Peyer's patch (tissue), 4 donors: ENCODE results near the gene SLX4. TPM values are rescaled to one million over a fixed set of nuclear protein-coding genes. Genes with fewer than 3 reads are reported as not detected.
"Not testable (repeated sequence)": the region's sequence is repeated elsewhere in the genome, so short reads cannot be mapped to it uniquely, and the experiment has no call there.

ENCODE experiments used
- DNase-seq, 3 donors: peaks; one replicate each; pipeline ENCODE4 v3.0.0-alpha.2; 2017 to 2019
- H3K27ac ChIP-seq, 4 donors: fragments of 200-600 bp; sonication (generic); one replicate each; pipeline ENCODE4 v1.5.1; 2016 to 2019
- H3K27me3 ChIP-seq, 2 donors: fragments of 200-600 bp; sonication (generic); one replicate each; pipeline ENCODE4 v1.5.1; 2019
- H3K36me3 ChIP-seq, 3 donors: fragments of 200-600 bp; sonication (generic); one replicate each; pipeline ENCODE4 v1.5.1; 2016 to 2019
- H3K4me1 ChIP-seq, 4 donors: fragments of 200-600 bp; sonication (generic); one replicate each; pipeline ENCODE4 v1.5.1; 2016 to 2019
- H3K4me3 ChIP-seq, 4 donors: fragments of 200-600 bp; sonication (generic); 1 replicate in 3 of 4; 2 replicates in 1 of 4; pipeline ENCODE4 v1.5.1; 2016 to 2019; ENCODE audit warnings: mild to moderate bottlenecking in 1 of 4
- H3K9me3 ChIP-seq, 4 donors: fragments of 200-600 bp; sonication (generic); one replicate each; pipeline ENCODE4 v1.5.1; 2016 to 2019; ENCODE audit warnings: mild to moderate bottlenecking in 1 of 4
- POLR2A ChIP-seq, 2 donors: fragments of 450-650 bp; IDR thresholded peaks; one replicate each; pipeline ENCODE4 v1.5.1; 2017; ENCODE audit warnings: antibody characterized with exemption in 2 of 2, mild to moderate bottlenecking in 2 of 2, moderate library complexity in 2 of 2
- total RNA-seq, 4 donors: library from RNA; depleted of rRNA; stranded (reverse); fragments of >200 nt; gene quantifications; one replicate each; pipeline ENCODE4 v1.1.0, GENCODE V29; 2016
- TF ChIP-seq, protein P1 (sequence below), 6 experiments: fragments of 450-650 bp in 4 of 6; fragments of 200-600 bp in 2 of 6; sonication (generic) in 1 of 6; IDR thresholded peaks; one replicate each; pipeline ENCODE4 v1.5.1; 2017 to 2019; ENCODE audit warnings: antibody characterized with exemption in 6 of 6, mild to moderate bottlenecking in 3 of 6, moderate library complexity in 1 of 6

The SLX4 gene, protein sequence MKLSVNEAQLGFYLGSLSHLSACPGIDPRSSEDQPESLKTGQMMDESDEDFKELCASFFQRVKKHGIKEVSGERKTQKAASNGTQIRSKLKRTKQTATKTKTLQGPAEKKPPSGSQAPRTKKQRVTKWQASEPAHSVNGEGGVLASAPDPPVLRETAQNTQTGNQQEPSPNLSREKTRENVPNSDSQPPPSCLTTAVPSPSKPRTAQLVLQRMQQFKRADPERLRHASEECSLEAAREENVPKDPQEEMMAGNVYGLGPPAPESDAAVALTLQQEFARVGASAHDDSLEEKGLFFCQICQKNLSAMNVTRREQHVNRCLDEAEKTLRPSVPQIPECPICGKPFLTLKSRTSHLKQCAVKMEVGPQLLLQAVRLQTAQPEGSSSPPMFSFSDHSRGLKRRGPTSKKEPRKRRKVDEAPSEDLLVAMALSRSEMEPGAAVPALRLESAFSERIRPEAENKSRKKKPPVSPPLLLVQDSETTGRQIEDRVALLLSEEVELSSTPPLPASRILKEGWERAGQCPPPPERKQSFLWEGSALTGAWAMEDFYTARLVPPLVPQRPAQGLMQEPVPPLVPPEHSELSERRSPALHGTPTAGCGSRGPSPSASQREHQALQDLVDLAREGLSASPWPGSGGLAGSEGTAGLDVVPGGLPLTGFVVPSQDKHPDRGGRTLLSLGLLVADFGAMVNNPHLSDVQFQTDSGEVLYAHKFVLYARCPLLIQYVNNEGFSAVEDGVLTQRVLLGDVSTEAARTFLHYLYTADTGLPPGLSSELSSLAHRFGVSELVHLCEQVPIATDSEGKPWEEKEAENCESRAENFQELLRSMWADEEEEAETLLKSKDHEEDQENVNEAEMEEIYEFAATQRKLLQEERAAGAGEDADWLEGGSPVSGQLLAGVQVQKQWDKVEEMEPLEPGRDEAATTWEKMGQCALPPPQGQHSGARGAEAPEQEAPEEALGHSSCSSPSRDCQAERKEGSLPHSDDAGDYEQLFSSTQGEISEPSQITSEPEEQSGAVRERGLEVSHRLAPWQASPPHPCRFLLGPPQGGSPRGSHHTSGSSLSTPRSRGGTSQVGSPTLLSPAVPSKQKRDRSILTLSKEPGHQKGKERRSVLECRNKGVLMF (N-terminal part only)
- 10 to 100 TPM in 3 of 4 donors, 1 to 10 TPM in 1; 6.5 to 13.4 (median 12.8) TPM for total RNA-seq

DNA sequence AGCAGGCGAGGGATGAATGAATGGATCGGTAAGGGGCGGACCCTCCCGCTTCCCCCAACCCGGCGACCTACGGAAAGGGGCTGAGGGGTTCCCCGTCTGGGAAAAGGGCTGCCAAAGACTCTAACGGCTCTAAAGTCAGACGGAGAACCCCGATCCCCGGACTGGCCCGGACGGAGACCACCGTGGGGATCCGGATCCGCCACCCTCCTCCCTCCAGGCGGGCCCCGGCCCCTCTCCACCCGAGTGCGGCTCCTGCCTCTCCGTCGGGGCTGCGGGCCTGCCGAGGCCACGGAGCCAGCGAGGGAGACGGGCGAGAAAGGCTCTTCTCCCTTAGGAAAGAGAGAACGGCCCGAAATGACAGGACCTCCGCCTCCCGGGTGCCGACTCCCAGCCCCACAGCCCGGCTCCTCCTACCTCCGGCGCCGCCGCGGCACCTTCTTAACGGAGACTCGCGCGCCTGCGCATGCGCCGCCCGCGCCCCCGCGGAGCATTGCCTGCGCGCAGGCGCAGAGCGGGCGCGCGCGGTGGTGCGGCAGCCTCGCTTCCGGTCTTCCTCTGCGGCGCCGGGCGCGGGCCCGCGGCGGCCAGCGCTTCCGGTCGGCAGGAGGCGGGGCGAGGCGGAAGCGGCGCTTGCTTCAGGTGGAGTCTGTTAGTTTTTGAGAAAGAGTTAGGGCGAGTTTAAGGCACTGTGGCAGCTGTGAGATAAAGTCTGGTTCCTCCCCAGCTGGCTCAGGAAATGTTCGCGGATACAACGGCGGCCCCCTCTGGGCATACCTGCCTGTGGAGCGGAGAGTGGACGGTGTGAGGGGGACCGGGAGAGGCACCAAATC, at the start of gene SLX4:
Gene SLX4 (minus strand): TSS at position 461 of the 830 bp plus-strand sequence. CDS start 2,642 bp downstream, outside the sequence.
- Histone ChIP-seq H3K4me3 (peak within 1 kb of the TSS; percentile 65 to 99 (median 75)), H3K27me3 (no peaks in the 10 kb centered on the region), H3K9me3 (no peaks in the 10 kb centered on the region), H3K4me1 (peaks cover 0 to 29% (median 7%) of the 10 kb centered on the region in 4 donors), H3K27ac (peak within 1 kb of the TSS; percentile 78 to 93 (median 82)), H3K36me3 (peaks cover 0 to 2% (median 0%) of the 10 kb centered on the region in 3 donors)
- TF ChIP-seq, protein P1, sequence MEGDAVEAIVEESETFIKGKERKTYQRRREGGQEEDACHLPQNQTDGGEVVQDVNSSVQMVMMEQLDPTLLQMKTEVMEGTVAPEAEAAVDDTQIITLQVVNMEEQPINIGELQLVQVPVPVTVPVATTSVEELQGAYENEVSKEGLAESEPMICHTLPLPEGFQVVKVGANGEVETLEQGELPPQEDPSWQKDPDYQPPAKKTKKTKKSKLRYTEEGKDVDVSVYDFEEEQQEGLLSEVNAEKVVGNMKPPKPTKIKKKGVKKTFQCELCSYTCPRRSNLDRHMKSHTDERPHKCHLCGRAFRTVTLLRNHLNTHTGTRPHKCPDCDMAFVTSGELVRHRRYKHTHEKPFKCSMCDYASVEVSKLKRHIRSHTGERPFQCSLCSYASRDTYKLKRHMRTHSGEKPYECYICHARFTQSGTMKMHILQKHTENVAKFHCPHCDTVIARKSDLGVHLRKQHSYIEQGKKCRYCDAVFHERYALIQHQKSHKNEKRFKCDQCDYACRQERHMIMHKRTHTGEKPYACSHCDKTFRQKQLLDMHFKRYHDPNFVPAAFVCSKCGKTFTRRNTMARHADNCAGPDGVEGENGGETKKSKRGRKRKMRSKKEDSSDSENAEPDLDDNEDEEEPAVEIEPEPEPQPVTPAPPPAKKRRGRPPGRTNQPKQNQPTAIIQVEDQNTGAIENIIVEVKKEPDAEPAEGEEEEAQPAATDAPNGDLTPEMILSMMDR (IDR thresholded peaks at IDR 0.05): peak in 2 of 6 experiments; percentile 13 to 15
- peak; percentile 80 to 85 for TF ChIP-seq POLR2A (IDR thresholded peaks at IDR 0.05)
- peak; percentile 88 to 96 (median 94) for DNase-seq

DNA sequence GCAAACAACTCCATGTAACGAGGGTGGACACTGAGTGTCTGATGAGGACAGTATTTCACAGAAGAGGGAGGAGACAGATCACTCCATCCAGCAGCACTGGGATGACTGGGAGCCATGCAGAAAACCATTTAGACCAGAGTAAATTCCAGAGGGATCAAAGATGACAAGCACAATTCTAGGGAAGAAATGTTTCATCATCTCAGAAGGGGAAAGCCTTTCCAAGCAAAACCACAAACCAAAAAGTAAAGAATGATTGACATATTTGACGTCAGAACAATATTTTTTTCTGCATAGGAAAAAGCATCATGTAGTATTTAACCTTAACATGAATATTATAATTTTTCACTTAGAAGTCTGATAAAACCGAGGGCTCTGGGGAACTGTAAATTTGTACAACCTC, 47.8 kb upstream of the SLX4 start:
- no peak overlapping the region for H3K4me3 ChIP-seq
- H3K27ac ChIP-seq: no peak overlapping the region
- H3K4me1 ChIP-seq: no peaks in the 10 kb centered on the region
- no peaks in the 10 kb centered on the region for H3K27me3 ChIP-seq
- TF ChIP-seq, protein P1 (IDR thresholded peaks at IDR 0.05): no peak
- DNase-seq: no peak
- no peaks in the 10 kb centered on the region for H3K9me3 ChIP-seq
- peaks cover 0 to 82% (median 3%) of the 10 kb centered on the region in 3 donors for H3K36me3 ChIP-seq

DNA sequence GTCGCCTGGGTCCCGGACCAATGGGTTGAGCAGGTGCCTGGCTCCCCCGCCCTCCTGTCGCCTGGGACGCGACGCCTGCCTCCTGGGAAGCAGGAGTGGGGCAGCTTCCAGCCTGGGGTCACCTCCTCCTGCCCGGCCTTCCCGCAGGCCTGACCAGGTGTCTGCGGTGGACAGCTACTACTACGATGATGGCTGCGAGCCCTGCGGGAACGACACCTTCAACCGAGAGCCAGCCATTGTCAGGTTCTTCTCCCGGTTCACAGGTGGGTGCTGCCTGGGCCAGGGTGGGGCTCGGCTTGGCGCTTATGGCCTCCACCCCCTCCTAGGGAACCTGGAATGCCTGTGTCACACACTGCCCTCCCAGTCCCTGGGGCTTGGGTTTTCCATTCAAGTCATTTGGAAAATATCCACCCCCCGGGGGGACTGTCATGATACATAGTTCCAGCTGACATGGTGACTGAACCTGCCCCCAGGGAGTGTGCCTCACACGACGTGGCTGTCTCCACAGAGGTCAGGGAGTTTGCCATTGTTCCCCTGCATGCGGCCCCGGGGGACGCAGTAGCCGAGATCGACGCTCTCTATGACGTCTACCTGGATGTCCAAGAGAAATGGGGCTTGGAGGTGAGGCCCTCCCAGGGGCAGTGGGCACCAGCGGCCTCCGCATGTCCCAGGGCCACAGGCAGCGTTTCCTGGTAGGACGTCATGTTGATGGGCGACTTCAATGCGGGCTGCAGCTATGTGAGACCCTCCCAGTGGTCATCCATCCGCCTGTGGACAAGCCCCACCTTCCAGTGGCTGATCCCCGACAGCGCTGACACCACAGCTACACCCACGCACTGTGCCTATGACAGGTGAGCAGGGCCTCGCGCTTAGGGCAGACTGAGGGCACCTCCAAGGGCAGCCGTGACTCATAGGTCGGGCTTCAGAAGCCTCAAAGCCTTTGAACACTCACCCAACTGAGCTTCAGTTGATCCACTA, 45.4 kb upstream of the SLX4 start:
- Histone ChIP-seq H3K36me3 (peaks cover 0 to 74% (median 3%) of the 10 kb centered on the region in 3 donors), H3K27me3 (no peaks in the 10 kb centered on the region), H3K27ac (peak overlapping the region in 3 of 4 donors; percentile 32 to 96 (median 49)), H3K9me3 (no peaks in the 10 kb centered on the region), H3K4me1 (peaks cover 0 to 4% (median 0%) of the 10 kb centered on the region in 4 donors), H3K4me3 (peak overlapping the region in 2 of 4 donors; percentile 61 to 66)
- TF ChIP-seq POLR2A (IDR thresholded peaks at IDR 0.05): no peak
- TF ChIP-seq, protein P1 (IDR thresholded peaks at IDR 0.05): no peak
- peak in 2 of 3 donors; percentile 70 to 76 for DNase-seq

DNA sequence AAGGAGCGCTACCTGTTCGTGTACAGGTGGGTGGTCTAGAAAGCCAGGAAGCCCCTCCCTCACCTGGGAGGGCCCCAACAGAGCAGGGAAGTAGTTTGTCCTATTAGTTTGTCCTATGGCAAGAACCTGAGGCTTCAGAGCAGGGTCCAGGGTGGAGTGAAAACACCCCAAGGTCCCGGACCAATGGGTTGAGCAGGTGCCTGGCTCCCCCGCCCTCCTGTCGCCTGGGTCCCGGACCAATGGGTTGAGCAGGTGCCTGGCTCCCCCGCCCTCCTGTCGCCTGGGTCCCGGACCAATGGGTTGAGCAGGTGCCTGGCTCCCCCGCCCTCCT, 44.7 kb upstream of the SLX4 start:
- Histone ChIP-seq H3K36me3 (peaks cover 0 to 74% (median 3%) of the 10 kb centered on the region in 3 donors), H3K4me3 (peak overlapping the region in 3 of 4 donors; percentile 26 to 66 (median 61)), H3K27ac (peak overlapping the region in 3 of 4 donors; percentile 74 to 96 (median 94))
- not testable (repeated sequence) for H3K4me1 ChIP-seq, H3K27me3 ChIP-seq, H3K9me3 ChIP-seq
- TF ChIP-seq POLR2A (IDR thresholded peaks at IDR 0.05): peak; percentile 71 to 76
- DNase-seq: peak in 1 of 3 donors; percentile 74
